Activated gamma-delta T cell treated with anti-CD3 and anti-CD28 coated beads, Interleukin-2, amount 50 U/mL, for 16 hours (primary cell): ENCODE measurements around the gene PLCH1.
A peak's percentile ranks its signal among the peaks of the same experiment; 100 is the strongest.

Experiments
- DNase-seq: peaks from one replicate; pipeline ENCODE4 v3.0.0-alpha.2; 2020; ENCODE audit warnings: low read depth

The PLCH1 gene

GRCh38 chr3:155744010-155744625 lies 753 bp downstream of the PLCH1 start:
- DNase-seq = peak; percentile 9

DNA sequence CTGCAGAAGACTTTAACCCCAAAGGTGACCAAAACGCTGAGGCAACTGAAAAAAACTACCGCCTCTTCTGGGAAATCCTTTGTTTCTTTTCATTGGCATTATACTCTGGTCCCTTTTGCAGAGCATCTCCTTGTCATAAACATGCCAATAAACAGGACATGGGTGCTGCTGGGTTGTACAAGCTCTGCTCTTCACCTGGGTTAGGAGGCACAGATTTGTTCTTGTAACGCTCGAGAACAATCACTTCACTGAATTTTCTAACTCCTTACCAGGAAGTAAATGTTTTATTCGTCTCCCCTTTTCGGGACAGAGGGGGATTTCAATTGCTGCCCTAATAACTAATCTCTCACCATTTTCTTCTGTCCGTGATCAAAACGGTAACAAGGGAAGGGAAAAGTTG lies 1.3 kb downstream of the PLCH1 start:
- no peak for DNase-seq

- no peak for DNase-seq
These were observed 2.4 kb downstream of the PLCH1 start for GRCh38 chr3:155742349-155742965.

- no peak for DNase-seq
These were observed 3.3 kb downstream of the PLCH1 start for GRCh38 chr3:155741603-155742002.

GRCh38 chr3:155741101-155741500 lies 3.8 kb downstream of the PLCH1 start:
- DNase-seq = no peak

GRCh38 chr3:155739154-155739553 lies 5.7 kb downstream of the PLCH1 start:
- no peak for DNase-seq

GRCh38 chr3:155738580-155739076 lies 6.2 kb downstream of the PLCH1 start:
- DNase-seq = no peak

- no peak for DNase-seq
These were observed 6.9 kb downstream of the PLCH1 start for GRCh38 chr3:155737844-155738460.

- no peak for DNase-seq
These were observed 8.5 kb downstream of the PLCH1 start for GRCh38 chr3:155736381-155736780.

- no peak for DNase-seq
These were observed 14.0 kb downstream of the PLCH1 start for GRCh38 chr3:155730843-155731242.

DNA sequence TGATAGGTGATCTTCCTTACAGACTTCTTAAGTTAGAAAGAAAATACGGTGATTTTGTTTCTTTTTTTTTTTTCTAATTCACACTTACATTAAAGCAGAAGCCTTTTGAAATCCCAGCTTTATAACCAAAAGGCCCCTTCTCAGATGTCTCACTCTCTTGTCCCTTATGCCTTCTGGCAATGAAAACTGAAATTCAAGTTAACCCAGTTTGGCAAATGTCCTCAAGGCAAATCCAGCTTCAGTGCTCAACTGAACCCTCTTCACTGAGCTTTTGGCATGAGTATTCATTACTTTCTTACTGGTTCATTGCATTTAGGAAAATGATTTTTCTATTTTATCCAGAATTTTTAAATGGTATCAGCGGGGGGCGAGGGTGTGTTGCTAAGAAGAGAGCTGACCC lies 17.0 kb downstream of the PLCH1 start:
- no peak for DNase-seq

GRCh38 chr3:155714295-155714718 lies 30.6 kb downstream of the PLCH1 start:
- DNase-seq = no peak

GRCh38 chr3:155712008-155712407 lies 32.9 kb downstream of the PLCH1 start:
- DNase-seq = no peak

DNA sequence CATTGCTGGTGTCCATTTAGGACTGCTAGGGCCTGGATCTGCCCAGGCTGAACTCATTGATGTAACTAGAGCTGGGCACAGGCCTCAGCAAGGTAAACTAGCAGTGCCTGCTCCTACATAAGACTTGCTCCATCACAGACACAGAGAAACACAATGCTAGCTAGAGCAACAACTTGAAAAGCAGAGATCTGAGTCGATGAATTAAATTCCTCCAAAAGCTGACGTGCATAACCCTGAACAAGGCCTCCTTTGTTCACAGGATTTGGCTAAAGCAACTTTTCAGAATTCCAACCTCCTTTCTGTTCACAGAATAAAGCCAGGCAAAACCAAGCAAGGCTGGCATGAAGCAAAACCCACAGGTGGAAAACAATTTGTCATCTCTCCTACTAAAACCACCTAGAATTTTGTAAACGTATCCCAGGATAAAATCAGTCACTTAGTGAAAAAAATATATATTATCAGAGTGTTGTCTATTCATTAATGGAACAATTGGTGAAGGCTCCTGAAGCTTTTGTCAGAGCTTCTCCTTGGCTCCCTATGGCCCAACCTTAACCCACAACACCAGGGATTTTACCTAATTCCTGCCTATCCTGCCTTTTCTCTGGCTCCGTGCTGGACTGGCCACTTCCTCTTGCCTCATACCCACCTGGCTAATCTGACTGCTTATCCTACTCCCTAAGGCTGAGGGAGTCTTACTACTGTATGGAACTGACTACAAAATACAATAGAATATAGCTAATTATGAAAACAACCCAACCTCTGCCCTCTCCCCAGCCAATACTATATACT lies 39.9 kb downstream of the PLCH1 start:
- DNase-seq = no peak

DNA sequence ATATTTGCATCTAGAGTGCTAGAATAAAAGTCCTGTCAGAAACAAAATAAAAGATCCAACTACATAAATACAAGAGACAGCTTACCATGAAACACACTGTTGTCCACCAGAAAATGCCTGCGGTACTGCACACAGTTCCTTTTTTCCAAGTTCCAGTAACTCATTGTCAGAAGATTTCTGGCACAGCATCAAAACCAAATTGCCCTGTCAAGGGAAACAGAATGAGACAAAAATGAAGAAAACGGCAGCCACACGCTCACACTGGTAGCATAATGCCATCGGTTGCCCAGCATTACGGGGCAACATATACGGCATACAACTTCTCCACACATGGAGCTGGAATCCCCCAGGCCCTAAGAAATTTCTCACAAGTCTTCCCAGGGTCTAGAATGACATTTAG lies 40.8 kb downstream of the PLCH1 start:
- no peak for DNase-seq

- DNase-seq = no peak
These were observed 41.9 kb downstream of the PLCH1 start for GRCh38 chr3:155702745-155703591.

- no peak for DNase-seq
These were observed 42.9 kb downstream of the PLCH1 start for GRCh38 chr3:155701882-155702465.

DNA sequence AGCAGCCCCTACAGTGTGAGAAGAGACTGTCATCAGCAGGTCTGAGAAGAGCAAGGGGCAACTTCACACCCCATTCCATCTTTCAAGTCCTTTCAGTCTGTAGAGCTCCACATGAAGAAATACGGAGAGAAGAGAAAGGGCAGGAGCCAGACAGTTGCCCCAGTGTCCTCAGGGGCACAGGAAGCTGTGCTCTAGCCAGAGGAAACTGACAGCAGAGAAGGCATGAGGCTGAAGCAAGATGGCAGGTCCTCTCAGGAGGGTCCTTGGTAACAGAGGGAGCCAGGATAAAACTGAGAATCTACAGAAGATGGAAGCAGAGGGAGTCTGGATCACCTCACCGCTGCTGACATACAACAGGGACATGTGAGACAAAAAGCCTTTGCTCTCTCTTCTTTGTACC lies 47.3 kb downstream of the PLCH1 start:
- no peak for DNase-seq

- no peak for DNase-seq
These were observed 54.0 kb downstream of the PLCH1 start for GRCh38 chr3:155690921-155691320.

- DNase-seq = no peak
These were observed 56.4 kb downstream of the PLCH1 start for GRCh38 chr3:155688481-155688880.

DNA sequence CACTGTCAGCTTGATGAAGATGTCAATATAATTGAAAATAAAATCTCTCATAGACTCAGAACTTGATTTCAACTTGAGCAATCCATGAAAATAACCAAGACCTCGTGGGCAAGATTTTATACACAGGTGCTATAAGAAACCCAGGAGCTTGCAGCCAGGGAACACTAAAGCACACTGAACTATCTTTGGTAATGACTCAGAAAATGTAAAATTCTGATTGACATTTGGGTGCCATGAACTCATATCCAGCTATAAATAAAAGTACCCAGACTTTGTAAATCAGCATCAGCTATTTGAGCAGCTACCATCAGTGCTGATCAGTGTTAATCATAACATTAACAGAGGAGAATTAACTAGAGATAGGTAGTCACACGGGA lies 61.5 kb downstream of the PLCH1 start:
- no peak for DNase-seq
